Neural cell (in vitro differentiated cells): ENCODE results near the gene OBSCN. TPM values are rescaled to one million over a fixed set of nuclear protein-coding genes. Genes with fewer than 3 reads are reported as not detected.

ENCODE experiments used
- H2AFZ ChIP-seq: fragments of 200-600, 300-800 bp; sonication (generic), shearing (Covaris generic); 2 replicates; pipeline ENCODE4 v1.6.0; 2014; ENCODE audit warnings: low read depth, mild to moderate bottlenecking, antibody characterized with exemption, low read length, moderate library complexity
- H3F3A ChIP-seq: fragments of 200-600 bp; shearing (Covaris generic); 2 replicates; pipeline ENCODE4 v1.6.1; 2016; ENCODE audit warnings: mild to moderate bottlenecking, moderate library complexity, mixed read lengths, antibody characterized with exemption, low read length; ENCODE audit not compliant: insufficient read depth, poor library complexity, severe bottlenecking
- H3K27ac ChIP-seq: fragments of 200-600, 300-800 bp; sonication (generic), shearing (Covaris generic); 2 replicates; pipeline ENCODE4 v1.5.1; 2014; ENCODE audit warnings: mild to moderate bottlenecking, low read length, moderate library complexity
- H3K27me3 ChIP-seq: fragments of 300-800, 200-600 bp; sonication (generic), shearing (Covaris generic); 2 replicates; pipeline ENCODE4 v1.6.0; 2014; ENCODE audit warnings: mild to moderate bottlenecking, low read depth, low read length, moderate library complexity; ENCODE audit not compliant: insufficient read depth
- H3K36me3 ChIP-seq: fragments of 300-800, 200-600 bp; sonication (generic), shearing (Covaris generic); 2 replicates; pipeline ENCODE4 v1.5.1; 2014; ENCODE audit warnings: mild to moderate bottlenecking, antibody characterized with exemption, low read length, moderate library complexity; ENCODE audit not compliant: insufficient read depth
- H3K4me2 ChIP-seq: fragments of 300-800, 200-600 bp; sonication (generic), shearing (Covaris generic); 2 replicates; pipeline ENCODE4 v1.6.0; 2014; ENCODE audit warnings: mild to moderate bottlenecking, low read length
- H3K4me3 ChIP-seq: fragments of 300-800, 200-600 bp; sonication (generic), shearing (Covaris generic); 2 replicates; pipeline ENCODE4 v1.5.1; 2014; ENCODE audit warnings: mild to moderate bottlenecking, low read length, moderate library complexity
- H3K79me2 ChIP-seq: fragments of 200-600 bp; shearing (Covaris generic); replicated peaks from 2 replicates; pipeline ENCODE4 v1.6.0; 2014; ENCODE audit warnings: mild to moderate bottlenecking, low read length, moderate library complexity; ENCODE audit not compliant: insufficient read depth
- H3K9ac ChIP-seq: fragments of 300-800, 200-600 bp; sonication (generic), shearing (Covaris generic); 2 replicates; pipeline ENCODE4 v1.6.1; 2016; ENCODE audit warnings: mild to moderate bottlenecking, low read length, mixed read lengths
- H3K9me2 ChIP-seq: fragments of 200-600 bp; shearing (Covaris generic); 2 replicates; pipeline ENCODE4 v1.6.1; 2016; ENCODE audit warnings: mild to moderate bottlenecking, low read length, mixed read lengths; ENCODE audit not compliant: insufficient read depth
- H3K9me3 ChIP-seq: fragments of 200-600, 300-800 bp; sonication (generic), shearing (Covaris generic); 2 replicates; pipeline ENCODE4 v1.6.1; 2016; ENCODE audit warnings: mild to moderate bottlenecking, mixed run types, low read length, moderate library complexity, mixed read lengths
- H4K20me1 ChIP-seq: fragments of 200-600 bp; shearing (Covaris generic); 2 replicates; pipeline ENCODE4 v1.6.1; 2016; ENCODE audit warnings: mild to moderate bottlenecking, mixed run types; ENCODE audit not compliant: insufficient read depth
- CTCF ChIP-seq: fragments of 450-650 bp; IDR thresholded peaks from 2 replicates; pipeline ENCODE4 v1.5.1; 2014; ENCODE audit warnings: antibody characterized with exemption, mild to moderate bottlenecking, moderate library complexity; ENCODE audit not compliant: poor library complexity, severe bottlenecking
- EP300 ChIP-seq: fragments of 450-650 bp; conservative IDR thresholded peaks from 2 replicates; pipeline ENCODE4 v1.6.1; 2014; ENCODE audit warnings: antibody characterized with exemption, mild to moderate bottlenecking, moderate library complexity; ENCODE audit not compliant: poor library complexity, severe bottlenecking
- EZH2 ChIP-seq: fragments of 200-600, 300-800 bp; shearing (Covaris generic), sonication (generic); IDR thresholded peaks from 2 replicates; pipeline ENCODE4 v1.6.1; 2014; ENCODE audit warnings: antibody characterized with exemption, low read length, borderline replicate concordance, mild to moderate bottlenecking; ENCODE audit not compliant: insufficient read depth, poor library complexity, severe bottlenecking
- MXI1 ChIP-seq: fragments of 450-650 bp; conservative IDR thresholded peaks from 2 replicates; pipeline ENCODE4 v1.6.1; 2014; ENCODE audit warnings: antibody characterized with exemption, mild to moderate bottlenecking; ENCODE audit not compliant: poor library complexity, severe bottlenecking
- POLR2AphosphoS5 ChIP-seq: IDR thresholded peaks from 2 replicates; pipeline ENCODE4 v1.6.1; 2012
- RAD21 ChIP-seq: fragments of 450-650 bp; conservative IDR thresholded peaks from 2 replicates; pipeline ENCODE4 v1.6.1; 2014; ENCODE audit warnings: antibody characterized with exemption, mild to moderate bottlenecking, moderate library complexity
- REST ChIP-seq: IDR thresholded peaks from 2 replicates; pipeline ENCODE4 v1.6.1; 2012; ENCODE audit warnings: borderline replicate concordance
- SMC3 ChIP-seq: fragments of 450-650 bp; conservative IDR thresholded peaks from 2 replicates; pipeline ENCODE4 v1.6.1; 2014; ENCODE audit warnings: antibody characterized with exemption, mild to moderate bottlenecking, moderate library complexity; ENCODE audit not compliant: poor library complexity
- TAF1 ChIP-seq: IDR thresholded peaks from 2 replicates; pipeline ENCODE4 v1.6.1; 2012; ENCODE audit warnings: low read depth
- polyA plus RNA-seq: library from polyadenylated mRNA; depleted of rRNA; stranded (reverse); fragments of >200 nt; gene quantifications from 2 replicates; pipeline ENCODE4 v1.2.3, GENCODE V29; 2014

Gene OBSCN
- polyA plus RNA-seq, 1 donor from 2014 or later: 7.2 TPM

- H3K9me3 ChIP-seq: no peaks in the 10 kb centered on the region
- H3K79me2 ChIP-seq: no peaks in the 10 kb centered on the region
- H4K20me1 ChIP-seq: no peaks in the 10 kb centered on the region
- H3K9me2 ChIP-seq: no peaks in the 10 kb centered on the region
- no peaks in the 10 kb centered on the region for H3F3A ChIP-seq
- H3K4me3 ChIP-seq: peak overlapping the region; percentile 59
- H2AFZ ChIP-seq: no peak overlapping the region
- H3K27me3 ChIP-seq: peaks cover 11% of the 10 kb centered on the region
- H3K9ac ChIP-seq: peak overlapping the region; percentile 20
- H3K36me3 ChIP-seq: no peaks in the 10 kb centered on the region
- no peak overlapping the region for H3K27ac ChIP-seq
- no peak overlapping the region for H3K4me2 ChIP-seq
- TF ChIP-seq SMC3: no peak
- no peak for TF ChIP-seq EZH2
- no peak for TF ChIP-seq CTCF
- no peak for TF ChIP-seq EP300
- no peak for TF ChIP-seq TAF1
- no peak for TF ChIP-seq REST
- no peak for TF ChIP-seq POLR2AphosphoS5
- TF ChIP-seq RAD21: no peak
- TF ChIP-seq MXI1: no peak
Measured at GRCh38 chr1:228415853-228416216, 208.0 kb downstream of the OBSCN start.

GRCh38 chr1:228416217-228416933 lies 208.5 kb downstream of the OBSCN start, which contains the start of gene TRIM17:
TSS of gene TRIM17 (minus strand) at chr1:228416861. CDS start at chr1:228415072, 1,789 bp downstream.
- Histone ChIP-seq H3K9ac (peak within 1 kb of the TSS; percentile 20), H3K27ac (no peak within 1 kb of the TSS), H3F3A (no peaks in the 10 kb centered on the region), H3K4me3 (peak within 1 kb of the TSS; percentile 59), H2AFZ (no peak within 1 kb of the TSS), H3K9me2 (no peaks in the 10 kb centered on the region), H3K79me2 (no peaks in the 10 kb centered on the region), H4K20me1 (no peaks in the 10 kb centered on the region), H3K9me3 (no peaks in the 10 kb centered on the region), H3K4me2 (no peak within 1 kb of the TSS), H3K27me3 (peaks cover 11% of the 10 kb centered on the region), H3K36me3 (no peaks in the 10 kb centered on the region)
- TF ChIP-seq RAD21: no peak
- peak; percentile 41 for TF ChIP-seq CTCF
